Body of pancreas (tissue), 4 donors: Measurements from ENCODE around the gene TMEM164.

ENCODE experiments used
- POLR2A ChIP-seq, 3 donors: fragments of 450-650 bp; IDR thresholded peaks; one replicate each; pipeline ENCODE4 v1.6.1; 2016; ENCODE audit warnings: antibody characterized with exemption in 3 of 3, mild to moderate bottlenecking in 2 of 3
- TF ChIP-seq, protein P1 (sequence below), 7 experiments: fragments of 450-650 bp in 4 of 7; fragments of 200-600 bp in 3 of 7; sonication (generic) in 3 of 7; IDR thresholded peaks; one replicate each; pipeline ENCODE4 v1.5.1; 2016 to 2019; ENCODE audit warnings: antibody characterized with exemption in 7 of 7

DNA sequence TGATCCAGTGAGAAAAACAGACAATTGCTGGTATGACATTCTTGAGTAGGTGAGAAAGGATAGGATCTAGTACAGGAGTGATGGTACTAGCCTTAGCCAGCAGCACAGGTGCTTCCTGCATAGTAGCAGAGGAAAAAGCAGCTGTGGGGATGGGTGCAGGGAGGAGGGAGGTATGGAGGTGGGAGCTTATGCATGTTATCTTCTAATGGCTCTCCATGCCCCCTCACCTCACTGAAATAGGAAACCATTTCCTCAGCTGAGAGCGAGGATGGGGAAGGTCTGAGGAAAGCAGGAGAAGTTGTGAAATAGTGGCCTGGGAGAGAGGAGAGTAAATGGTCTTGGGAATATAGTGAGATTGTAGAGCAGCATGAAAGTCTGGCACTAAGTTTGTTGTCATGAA, 136.3 kb downstream of the TMEM164 start:
- TF ChIP-seq, protein P1, sequence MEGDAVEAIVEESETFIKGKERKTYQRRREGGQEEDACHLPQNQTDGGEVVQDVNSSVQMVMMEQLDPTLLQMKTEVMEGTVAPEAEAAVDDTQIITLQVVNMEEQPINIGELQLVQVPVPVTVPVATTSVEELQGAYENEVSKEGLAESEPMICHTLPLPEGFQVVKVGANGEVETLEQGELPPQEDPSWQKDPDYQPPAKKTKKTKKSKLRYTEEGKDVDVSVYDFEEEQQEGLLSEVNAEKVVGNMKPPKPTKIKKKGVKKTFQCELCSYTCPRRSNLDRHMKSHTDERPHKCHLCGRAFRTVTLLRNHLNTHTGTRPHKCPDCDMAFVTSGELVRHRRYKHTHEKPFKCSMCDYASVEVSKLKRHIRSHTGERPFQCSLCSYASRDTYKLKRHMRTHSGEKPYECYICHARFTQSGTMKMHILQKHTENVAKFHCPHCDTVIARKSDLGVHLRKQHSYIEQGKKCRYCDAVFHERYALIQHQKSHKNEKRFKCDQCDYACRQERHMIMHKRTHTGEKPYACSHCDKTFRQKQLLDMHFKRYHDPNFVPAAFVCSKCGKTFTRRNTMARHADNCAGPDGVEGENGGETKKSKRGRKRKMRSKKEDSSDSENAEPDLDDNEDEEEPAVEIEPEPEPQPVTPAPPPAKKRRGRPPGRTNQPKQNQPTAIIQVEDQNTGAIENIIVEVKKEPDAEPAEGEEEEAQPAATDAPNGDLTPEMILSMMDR (IDR thresholded peaks at IDR 0.05), result no peak
- TF ChIP-seq POLR2A (IDR thresholded peaks at IDR 0.05), result no peak
